WTC11 (cell line): Measurements from ENCODE around the gene STPG4. TPM values are rescaled to one million over a fixed set of nuclear protein-coding genes. Genes with fewer than 3 reads are reported as not detected.

Source experiments
- ATAC-seq: fragments of 200-7000 bp; cut with Tn5 transposase; 2 replicates; pipeline ENCODE4 v1.10.0; 2021; ENCODE audit warnings: mild to moderate bottlenecking, moderate library complexity
- CTCF ChIA-PET: fragments of 300-600 bp; sonication (Branson Sonifier 250); formaldehyde crosslinking; loops from one replicate; lab custom pipeline; 2021; ENCODE audit warnings: antibody characterized with exemption; lab: Charles Lee
- POLR2A ChIA-PET: fragments of 350-600 bp; sonication (Branson Sonifier 250); formaldehyde crosslinking; loops from one replicate; lab custom pipeline; 2021; ENCODE audit warnings: antibody characterized with exemption; lab: Charles Lee
- DNase-seq: peaks from one replicate; pipeline ENCODE4 v3.0.0; 2021; ENCODE audit warnings: low spot score
- H3K27ac Mint-ChIP-seq: 2 replicates; pipeline ENCODE4 v1.8.0; 2021; ENCODE audit warnings: mixed read lengths
- H3K27me3 Mint-ChIP-seq: 2 replicates; pipeline ENCODE4 v1.8.0; 2021; ENCODE audit warnings: low read depth, mild to moderate bottlenecking, moderate library complexity, mixed read lengths
- H3K36me3 Mint-ChIP-seq: 2 replicates; pipeline ENCODE4 v1.8.0; 2021; ENCODE audit warnings: mixed read lengths
- H3K4me1 Mint-ChIP-seq: 2 replicates; pipeline ENCODE4 v1.8.0; 2022; ENCODE audit warnings: mixed read lengths
- H3K4me3 Mint-ChIP-seq: 2 replicates; pipeline ENCODE4 v1.8.0; 2021; ENCODE audit warnings: mild to moderate bottlenecking, moderate library complexity, mixed read lengths
- H3K9me3 Mint-ChIP-seq: 2 replicates; pipeline ENCODE4 v1.8.0; 2021; ENCODE audit warnings: mixed read lengths
- CREB1 ChIP-seq: sonication (generic); formaldehyde crosslinking; IDR thresholded peaks from 2 replicates; pipeline ENCODE4 v1.8.0; 2023; ENCODE audit warnings: mild to moderate bottlenecking, missing genetic modification reagents
- EMX1 ChIP-seq: fragments of 250-450 bp; sonication (Bioruptor Pico); IDR thresholded peaks from 2 replicates; pipeline ENCODE4 v1.8.0; 2021; ENCODE audit warnings: mild to moderate bottlenecking
- FOXJ3 ChIP-seq: sonication (generic); formaldehyde crosslinking; IDR thresholded peaks from 2 replicates; pipeline ENCODE4 v1.9.0; 2021; ENCODE audit warnings: missing genetic modification reagents, mild to moderate bottlenecking, borderline replicate concordance
- GABPB1 ChIP-seq: sonication (generic); formaldehyde crosslinking; IDR thresholded peaks from 2 replicates; pipeline ENCODE4 v1.8.1; 2023; ENCODE audit warnings: mild to moderate bottlenecking, missing genetic modification reagents
- GTF2I ChIP-seq: fragments of 250-450 bp; sonication (Bioruptor Pico); conservative IDR thresholded peaks from 2 replicates; pipeline ENCODE4 v1.4.0; 2021; ENCODE audit warnings: mild to moderate bottlenecking
- JUN ChIP-seq: sonication (generic); formaldehyde crosslinking; IDR thresholded peaks from 2 replicates; pipeline ENCODE4 v1.8.0; 2023; ENCODE audit warnings: mild to moderate bottlenecking, missing genetic modification reagents
- NR1H2 ChIP-seq: sonication (generic); formaldehyde crosslinking; IDR thresholded peaks from 2 replicates; pipeline ENCODE4 v1.9.0; 2021; ENCODE audit warnings: mild to moderate bottlenecking, moderate library complexity, missing genetic modification reagents
- NR2C2 ChIP-seq: sonication (generic); formaldehyde crosslinking; IDR thresholded peaks from 2 replicates; pipeline ENCODE4 v1.8.0; 2022; ENCODE audit warnings: mild to moderate bottlenecking, missing genetic modification reagents
- PRRX2 ChIP-seq: fragments of 250-450 bp; sonication (Bioruptor Pico); IDR thresholded peaks from 2 replicates; pipeline ENCODE4 v1.8.0; 2021; ENCODE audit warnings: mild to moderate bottlenecking
- SMAD3 ChIP-seq: sonication (generic); formaldehyde crosslinking; IDR thresholded peaks from 2 replicates; pipeline ENCODE4 v1.8.0; 2022; ENCODE audit warnings: missing genetic modification reagents, mild to moderate bottlenecking, borderline replicate concordance
- TEAD1 ChIP-seq: sonication (generic); formaldehyde crosslinking; IDR thresholded peaks from 2 replicates; pipeline ENCODE4 v1.8.0; 2022; ENCODE audit warnings: mild to moderate bottlenecking, missing genetic modification reagents
- TEAD4 ChIP-seq: sonication (generic); formaldehyde crosslinking; IDR thresholded peaks from 2 replicates; pipeline ENCODE4 v1.8.0; 2022; ENCODE audit warnings: mild to moderate bottlenecking, missing genetic modification reagents
- ZNF232 ChIP-seq: sonication (generic); formaldehyde crosslinking; IDR thresholded peaks from 2 replicates; pipeline ENCODE4 v1.8.0; 2022; ENCODE audit warnings: mild to moderate bottlenecking, missing genetic modification reagents
- ZNF263 ChIP-seq: sonication (generic); formaldehyde crosslinking; IDR thresholded peaks from 2 replicates; pipeline ENCODE4 v1.8.1; 2022; ENCODE audit warnings: low read depth, mild to moderate bottlenecking, moderate library complexity, missing genetic modification reagents
- total RNA-seq: library from RNA; stranded (reverse); gene quantifications from 3 replicates; pipeline ENCODE4 v1.2.3, GENCODE V29; 2021
- TF ChIP-seq, protein P1 (sequence below): fragments of 250-450 bp; sonication (Bioruptor Pico); conservative IDR thresholded peaks from 2 replicates; pipeline ENCODE4 v1.9.0; 2021; ENCODE audit warnings: mild to moderate bottlenecking
- TF ChIP-seq, protein P2 (sequence below): sonication (generic); formaldehyde crosslinking; IDR thresholded peaks from 2 replicates; pipeline ENCODE4 v1.8.1; 2023; ENCODE audit warnings: mild to moderate bottlenecking, moderate library complexity, missing genetic modification reagents
- TF ChIP-seq, protein P3 (sequence below): fragments of 250-450 bp; sonication (Bioruptor Pico); IDR thresholded peaks from 2 replicates; pipeline ENCODE4 v1.9.0; 2021; ENCODE audit warnings: mild to moderate bottlenecking
- TF ChIP-seq, protein P4 (sequence below): sonication (generic); formaldehyde crosslinking; IDR thresholded peaks from 2 replicates; pipeline ENCODE4 v1.8.1; 2023; ENCODE audit warnings: mild to moderate bottlenecking, missing genetic modification reagents, moderate library complexity
- TF ChIP-seq, protein P5 (sequence below): sonication (generic); formaldehyde crosslinking; IDR thresholded peaks from 2 replicates; pipeline ENCODE4 v1.8.1; 2023; ENCODE audit warnings: mild to moderate bottlenecking, missing genetic modification reagents

Gene STPG4
- total RNA-seq, 1 experiment from 2014 or later = not detected

DNA sequence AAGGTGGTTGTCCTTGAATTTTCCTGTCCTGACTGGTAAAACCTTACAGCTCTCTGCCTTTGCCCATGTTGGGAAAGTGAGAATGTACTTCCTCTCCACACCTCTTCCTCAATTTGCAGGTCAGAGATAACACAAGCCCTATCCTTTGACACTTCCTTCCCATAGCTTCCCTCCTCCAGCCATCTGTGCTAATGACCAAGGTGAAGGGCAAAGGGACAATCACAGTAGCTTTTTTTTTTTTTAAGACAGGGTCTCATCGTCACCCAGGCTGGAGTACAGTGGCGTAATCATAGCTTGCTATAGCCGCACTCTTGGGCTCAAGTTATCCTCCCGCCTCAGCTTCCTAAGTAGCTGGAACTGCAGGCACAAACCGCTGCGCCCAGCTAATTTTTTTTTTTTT, 24.3 kb upstream of the STPG4 start:
- TF ChIP-seq JUN (CRISPR knock-in tag) = no peak
- no peak for TF ChIP-seq EMX1 (CRISPR knock-in tag)
- no peak for TF ChIP-seq PRRX2 (CRISPR knock-in tag)
- TF ChIP-seq, protein P1, sequence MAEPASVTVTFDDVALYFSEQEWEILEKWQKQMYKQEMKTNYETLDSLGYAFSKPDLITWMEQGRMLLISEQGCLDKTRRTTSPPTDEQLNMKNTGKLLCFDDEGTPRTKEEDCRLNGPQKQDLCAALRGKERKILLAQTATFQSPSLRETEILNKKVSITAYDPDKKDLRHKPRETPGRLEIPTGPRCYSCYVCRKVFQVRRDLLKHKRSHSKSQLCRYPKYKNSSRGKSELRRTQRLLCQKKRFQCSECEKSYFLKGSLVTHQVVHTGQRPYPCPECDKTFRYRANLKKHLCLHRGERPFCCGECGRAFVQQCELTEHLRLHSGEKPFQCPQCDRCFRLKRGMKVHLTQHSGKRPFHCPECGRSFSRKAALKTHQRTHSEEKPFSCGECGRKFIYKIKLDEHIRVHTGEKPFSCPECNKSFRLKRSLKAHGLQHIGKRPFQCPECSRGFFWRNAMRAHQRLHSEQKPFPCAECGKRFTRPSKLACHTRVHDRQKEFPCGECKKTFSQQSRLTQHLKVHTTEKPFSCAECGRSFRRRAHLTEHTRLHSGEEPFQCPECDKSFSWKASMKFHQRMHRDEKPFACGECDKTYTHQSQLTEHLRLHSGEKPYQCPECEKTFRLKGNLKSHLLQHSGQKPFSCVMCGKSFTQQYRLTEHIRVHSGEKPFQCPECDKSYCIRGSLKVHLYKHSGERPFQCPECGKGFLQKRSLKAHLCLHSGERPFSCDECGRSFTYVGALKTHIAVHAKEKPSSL (CRISPR knock-in tag) = no peak
- no peak for TF ChIP-seq NR2C2 (CRISPR knock-in tag)
- TF ChIP-seq, protein P2, sequence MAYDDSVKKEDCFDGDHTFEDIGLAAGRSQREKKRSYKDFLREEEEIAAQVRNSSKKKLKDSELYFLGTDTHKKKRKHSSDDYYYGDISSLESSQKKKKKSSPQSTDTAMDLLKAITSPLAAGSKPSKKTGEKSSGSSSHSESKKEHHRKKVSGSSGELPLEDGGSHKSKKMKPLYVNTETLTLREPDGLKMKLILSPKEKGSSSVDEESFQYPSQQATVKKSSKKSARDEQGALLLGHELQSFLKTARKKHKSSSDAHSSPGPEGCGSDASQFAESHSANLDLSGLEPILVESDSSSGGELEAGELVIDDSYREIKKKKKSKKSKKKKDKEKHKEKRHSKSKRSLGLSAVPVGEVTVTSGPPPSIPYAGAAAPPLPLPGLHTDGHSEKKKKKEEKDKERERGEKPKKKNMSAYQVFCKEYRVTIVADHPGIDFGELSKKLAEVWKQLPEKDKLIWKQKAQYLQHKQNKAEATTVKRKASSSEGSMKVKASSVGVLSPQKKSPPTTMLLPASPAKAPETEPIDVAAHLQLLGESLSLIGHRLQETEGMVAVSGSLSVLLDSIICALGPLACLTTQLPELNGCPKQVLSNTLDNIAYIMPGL = no peak
- TF ChIP-seq, protein P3, sequence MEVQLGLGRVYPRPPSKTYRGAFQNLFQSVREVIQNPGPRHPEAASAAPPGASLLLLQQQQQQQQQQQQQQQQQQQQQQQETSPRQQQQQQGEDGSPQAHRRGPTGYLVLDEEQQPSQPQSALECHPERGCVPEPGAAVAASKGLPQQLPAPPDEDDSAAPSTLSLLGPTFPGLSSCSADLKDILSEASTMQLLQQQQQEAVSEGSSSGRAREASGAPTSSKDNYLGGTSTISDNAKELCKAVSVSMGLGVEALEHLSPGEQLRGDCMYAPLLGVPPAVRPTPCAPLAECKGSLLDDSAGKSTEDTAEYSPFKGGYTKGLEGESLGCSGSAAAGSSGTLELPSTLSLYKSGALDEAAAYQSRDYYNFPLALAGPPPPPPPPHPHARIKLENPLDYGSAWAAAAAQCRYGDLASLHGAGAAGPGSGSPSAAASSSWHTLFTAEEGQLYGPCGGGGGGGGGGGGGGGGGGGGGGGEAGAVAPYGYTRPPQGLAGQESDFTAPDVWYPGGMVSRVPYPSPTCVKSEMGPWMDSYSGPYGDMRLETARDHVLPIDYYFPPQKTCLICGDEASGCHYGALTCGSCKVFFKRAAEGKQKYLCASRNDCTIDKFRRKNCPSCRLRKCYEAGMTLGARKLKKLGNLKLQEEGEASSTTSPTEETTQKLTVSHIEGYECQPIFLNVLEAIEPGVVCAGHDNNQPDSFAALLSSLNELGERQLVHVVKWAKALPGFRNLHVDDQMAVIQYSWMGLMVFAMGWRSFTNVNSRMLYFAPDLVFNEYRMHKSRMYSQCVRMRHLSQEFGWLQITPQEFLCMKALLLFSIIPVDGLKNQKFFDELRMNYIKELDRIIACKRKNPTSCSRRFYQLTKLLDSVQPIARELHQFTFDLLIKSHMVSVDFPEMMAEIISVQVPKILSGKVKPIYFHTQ (CRISPR knock-in tag) = no peak
- TF ChIP-seq, protein P4, sequence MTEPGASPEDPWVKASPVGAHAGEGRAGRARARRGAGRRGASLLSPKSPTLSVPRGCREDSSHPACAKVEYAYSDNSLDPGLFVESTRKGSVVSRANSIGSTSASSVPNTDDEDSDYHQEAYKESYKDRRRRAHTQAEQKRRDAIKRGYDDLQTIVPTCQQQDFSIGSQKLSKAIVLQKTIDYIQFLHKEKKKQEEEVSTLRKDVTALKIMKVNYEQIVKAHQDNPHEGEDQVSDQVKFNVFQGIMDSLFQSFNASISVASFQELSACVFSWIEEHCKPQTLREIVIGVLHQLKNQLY (CRISPR knock-in tag) = no peak
- TF ChIP-seq SMAD3 (CRISPR knock-in tag) = no peak
- no peak for TF ChIP-seq ZNF263 (CRISPR knock-in tag)
- TF ChIP-seq CREB1 (CRISPR knock-in tag) = no peak
- no peak for TF ChIP-seq FOXJ3 (CRISPR knock-in tag)
- TF ChIP-seq TEAD1 (CRISPR knock-in tag) = no peak
- no peak for TF ChIP-seq GTF2I (CRISPR knock-in tag)
- TF ChIP-seq ZNF232 = no peak
- TF ChIP-seq, protein P5, sequence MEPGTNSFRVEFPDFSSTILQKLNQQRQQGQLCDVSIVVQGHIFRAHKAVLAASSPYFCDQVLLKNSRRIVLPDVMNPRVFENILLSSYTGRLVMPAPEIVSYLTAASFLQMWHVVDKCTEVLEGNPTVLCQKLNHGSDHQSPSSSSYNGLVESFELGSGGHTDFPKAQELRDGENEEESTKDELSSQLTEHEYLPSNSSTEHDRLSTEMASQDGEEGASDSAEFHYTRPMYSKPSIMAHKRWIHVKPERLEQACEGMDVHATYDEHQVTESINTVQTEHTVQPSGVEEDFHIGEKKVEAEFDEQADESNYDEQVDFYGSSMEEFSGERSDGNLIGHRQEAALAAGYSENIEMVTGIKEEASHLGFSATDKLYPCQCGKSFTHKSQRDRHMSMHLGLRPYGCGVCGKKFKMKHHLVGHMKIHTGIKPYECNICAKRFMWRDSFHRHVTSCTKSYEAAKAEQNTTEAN (CRISPR knock-in tag) = no peak
- no peak for TF ChIP-seq GABPB1 (CRISPR knock-in tag)
- TF ChIP-seq NR1H2 = no peak
- no peak for TF ChIP-seq TEAD4 (CRISPR knock-in tag)
- peaks cover 12% of the 10 kb centered on the region for H3K36me3 Mint-ChIP-seq
- no peak for ATAC-seq
- ChIA-PET POLR2A (interaction anchor here (0.7 to 1.6 kb wide), 2 partner anchors 10 to 119 kb away, joined by 3 read pairs; no protein-coding TSS in a partner anchor), CTCF (interaction anchor here (0.8 to 1.6 kb wide), 3 partner anchors 85 to 209 kb away, joined by 3 to 5 read pairs (median 4); no protein-coding TSS in a partner anchor)
- peaks cover 37% of the 10 kb centered on the region for H3K4me1 Mint-ChIP-seq
- H3K27me3 Mint-ChIP-seq = peaks cover 8% of the 10 kb centered on the region
- H3K9me3 Mint-ChIP-seq = no peaks in the 10 kb centered on the region
- DNase-seq = no peak
- no peak overlapping the region for H3K27ac Mint-ChIP-seq
- H3K4me3 Mint-ChIP-seq = no peak overlapping the region
